ENCODE data around the gene RNF214. TPM values are rescaled to one million over a fixed set of nuclear protein-coding genes. Genes with fewer than 3 reads are reported as not detected.

RNF214 gene
- polyA plus RNA-seq, 1 donor from 2014 or later = 7.6 TPM

DNA sequence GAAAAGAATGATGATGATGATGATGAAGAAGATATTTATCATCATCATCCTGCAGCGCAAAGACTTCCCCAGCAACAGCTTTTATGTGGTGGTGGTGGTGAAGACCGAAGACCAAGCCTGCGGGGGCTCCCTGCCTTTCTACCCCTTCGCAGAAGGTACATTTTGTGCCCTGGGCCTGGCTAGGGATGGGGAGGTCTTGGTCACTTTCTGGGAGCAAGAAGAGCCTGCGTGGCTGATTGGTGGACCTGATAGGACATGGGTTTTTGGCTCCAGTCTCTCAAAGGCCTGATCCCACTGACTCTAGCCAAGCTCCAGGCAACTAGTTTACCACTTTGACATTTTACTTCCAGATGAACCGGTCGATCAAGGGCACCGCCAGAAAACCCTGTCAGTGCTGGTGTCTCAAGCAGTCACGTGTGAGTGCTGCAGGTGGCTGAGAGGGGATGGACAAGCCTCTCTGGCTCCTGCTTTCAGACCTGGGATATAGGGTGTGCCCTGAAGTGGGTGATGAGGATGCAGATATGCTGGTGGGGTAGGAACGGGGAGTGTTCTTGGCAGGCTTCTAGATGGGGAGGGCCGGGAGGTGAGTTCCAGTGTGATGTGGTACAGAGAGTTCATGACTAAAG is 48.6 kb upstream of the RNF214 start:
- no peak overlapping the region for H3K9ac ChIP-seq (ENCODE audit: low read length)
- H3K9me3 ChIP-seq (ENCODE audit: low read length) = no peaks in the 10 kb centered on the region
- no peaks in the 10 kb centered on the region for H3K9me2 ChIP-seq (ENCODE audit: insufficient read depth, low read length)
- H3F3A ChIP-seq (ENCODE audit: insufficient read depth, low read length, poor library complexity, severe bottlenecking) = no peaks in the 10 kb centered on the region
- no peak overlapping the region for H2AFZ ChIP-seq (ENCODE audit: low read depth, low read length)
- TF ChIP-seq MXI1 (conservative IDR thresholded peaks at IDR 0.05; ENCODE audit: poor library complexity, severe bottlenecking) (no peak), SMC3 (conservative IDR thresholded peaks at IDR 0.05; ENCODE audit: poor library complexity) (no peak), TAF1 (IDR thresholded peaks at IDR 0.05; ENCODE audit: low read depth) (no peak), EP300 (conservative IDR thresholded peaks at IDR 0.05; ENCODE audit: poor library complexity, severe bottlenecking) (no peak), POLR2AphosphoS5 (IDR thresholded peaks at IDR 0.05) (no peak), RAD21 (conservative IDR thresholded peaks at IDR 0.05) (no peak), EZH2 (IDR thresholded peaks at IDR 0.05; ENCODE audit: borderline replicate concordance, insufficient read depth, low read length, poor library complexity, severe bottlenecking) (no peak)
- TF ChIP-seq, protein P1, sequence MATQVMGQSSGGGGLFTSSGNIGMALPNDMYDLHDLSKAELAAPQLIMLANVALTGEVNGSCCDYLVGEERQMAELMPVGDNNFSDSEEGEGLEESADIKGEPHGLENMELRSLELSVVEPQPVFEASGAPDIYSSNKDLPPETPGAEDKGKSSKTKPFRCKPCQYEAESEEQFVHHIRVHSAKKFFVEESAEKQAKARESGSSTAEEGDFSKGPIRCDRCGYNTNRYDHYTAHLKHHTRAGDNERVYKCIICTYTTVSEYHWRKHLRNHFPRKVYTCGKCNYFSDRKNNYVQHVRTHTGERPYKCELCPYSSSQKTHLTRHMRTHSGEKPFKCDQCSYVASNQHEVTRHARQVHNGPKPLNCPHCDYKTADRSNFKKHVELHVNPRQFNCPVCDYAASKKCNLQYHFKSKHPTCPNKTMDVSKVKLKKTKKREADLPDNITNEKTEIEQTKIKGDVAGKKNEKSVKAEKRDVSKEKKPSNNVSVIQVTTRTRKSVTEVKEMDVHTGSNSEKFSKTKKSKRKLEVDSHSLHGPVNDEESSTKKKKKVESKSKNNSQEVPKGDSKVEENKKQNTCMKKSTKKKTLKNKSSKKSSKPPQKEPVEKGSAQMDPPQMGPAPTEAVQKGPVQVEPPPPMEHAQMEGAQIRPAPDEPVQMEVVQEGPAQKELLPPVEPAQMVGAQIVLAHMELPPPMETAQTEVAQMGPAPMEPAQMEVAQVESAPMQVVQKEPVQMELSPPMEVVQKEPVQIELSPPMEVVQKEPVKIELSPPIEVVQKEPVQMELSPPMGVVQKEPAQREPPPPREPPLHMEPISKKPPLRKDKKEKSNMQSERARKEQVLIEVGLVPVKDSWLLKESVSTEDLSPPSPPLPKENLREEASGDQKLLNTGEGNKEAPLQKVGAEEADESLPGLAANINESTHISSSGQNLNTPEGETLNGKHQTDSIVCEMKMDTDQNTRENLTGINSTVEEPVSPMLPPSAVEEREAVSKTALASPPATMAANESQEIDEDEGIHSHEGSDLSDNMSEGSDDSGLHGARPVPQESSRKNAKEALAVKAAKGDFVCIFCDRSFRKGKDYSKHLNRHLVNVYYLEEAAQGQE (IDR thresholded peaks at IDR 0.05; ENCODE audit: borderline replicate concordance) = no peak
- TF ChIP-seq, protein P2, sequence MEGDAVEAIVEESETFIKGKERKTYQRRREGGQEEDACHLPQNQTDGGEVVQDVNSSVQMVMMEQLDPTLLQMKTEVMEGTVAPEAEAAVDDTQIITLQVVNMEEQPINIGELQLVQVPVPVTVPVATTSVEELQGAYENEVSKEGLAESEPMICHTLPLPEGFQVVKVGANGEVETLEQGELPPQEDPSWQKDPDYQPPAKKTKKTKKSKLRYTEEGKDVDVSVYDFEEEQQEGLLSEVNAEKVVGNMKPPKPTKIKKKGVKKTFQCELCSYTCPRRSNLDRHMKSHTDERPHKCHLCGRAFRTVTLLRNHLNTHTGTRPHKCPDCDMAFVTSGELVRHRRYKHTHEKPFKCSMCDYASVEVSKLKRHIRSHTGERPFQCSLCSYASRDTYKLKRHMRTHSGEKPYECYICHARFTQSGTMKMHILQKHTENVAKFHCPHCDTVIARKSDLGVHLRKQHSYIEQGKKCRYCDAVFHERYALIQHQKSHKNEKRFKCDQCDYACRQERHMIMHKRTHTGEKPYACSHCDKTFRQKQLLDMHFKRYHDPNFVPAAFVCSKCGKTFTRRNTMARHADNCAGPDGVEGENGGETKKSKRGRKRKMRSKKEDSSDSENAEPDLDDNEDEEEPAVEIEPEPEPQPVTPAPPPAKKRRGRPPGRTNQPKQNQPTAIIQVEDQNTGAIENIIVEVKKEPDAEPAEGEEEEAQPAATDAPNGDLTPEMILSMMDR (IDR thresholded peaks at IDR 0.05; ENCODE audit: poor library complexity, severe bottlenecking) = no peak
- no peaks in the 10 kb centered on the region for H3K27me3 ChIP-seq (ENCODE audit: insufficient read depth, low read depth, low read length)
- no peak overlapping the region for H3K4me3 ChIP-seq (ENCODE audit: low read length)
- no peak overlapping the region for H3K4me2 ChIP-seq (ENCODE audit: low read length)
- no peaks in the 10 kb centered on the region for H3K79me2 ChIP-seq (replicated peaks; ENCODE audit: insufficient read depth, low read length)
- no peaks in the 10 kb centered on the region for H3K36me3 ChIP-seq (ENCODE audit: insufficient read depth, low read length)
- no peaks in the 10 kb centered on the region for H4K20me1 ChIP-seq (ENCODE audit: insufficient read depth)
- H3K27ac ChIP-seq (ENCODE audit: low read length) = no peak overlapping the region

DNA sequence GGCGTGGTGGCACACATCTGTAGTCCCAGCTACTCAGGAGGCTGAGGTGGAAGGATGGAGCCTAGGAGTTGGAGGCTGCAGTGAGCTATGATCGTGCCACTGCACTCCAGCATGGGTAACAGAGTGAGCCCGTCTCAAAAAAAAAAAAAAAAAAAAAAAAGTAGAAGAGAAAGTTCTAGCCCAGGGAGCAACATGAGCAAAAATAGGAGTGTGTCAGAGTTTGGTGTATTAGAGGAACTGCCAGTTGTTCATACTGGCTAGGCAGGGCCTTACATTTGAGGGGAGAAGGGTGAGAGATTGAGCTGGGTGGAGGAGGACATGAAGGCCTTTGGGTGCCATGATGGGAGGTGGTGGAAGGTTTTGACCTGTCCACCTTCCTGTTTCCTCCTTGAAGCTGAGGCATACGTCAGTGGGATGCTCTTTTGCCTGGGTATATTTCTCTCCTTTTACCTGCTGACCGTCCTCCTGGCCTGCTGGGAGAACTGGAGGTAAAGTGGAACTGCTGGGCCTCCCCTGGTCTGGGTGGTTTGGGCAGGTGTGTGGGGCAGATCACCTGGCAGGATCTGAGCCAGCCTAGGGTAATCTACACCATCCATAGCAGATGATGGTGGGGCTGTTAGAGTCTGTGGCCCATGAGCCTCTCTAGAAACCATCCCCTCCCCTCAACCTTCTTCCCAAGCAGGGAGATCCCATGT is 46.6 kb upstream of the RNF214 start:
- H3K79me2 ChIP-seq (replicated peaks; ENCODE audit: insufficient read depth, low read length) = no peaks in the 10 kb centered on the region
- TF ChIP-seq, protein P2 (IDR thresholded peaks at IDR 0.05; ENCODE audit: poor library complexity, severe bottlenecking) = no peak
- TF ChIP-seq EZH2 (IDR thresholded peaks at IDR 0.05; ENCODE audit: borderline replicate concordance, insufficient read depth, low read length, poor library complexity, severe bottlenecking) (no peak), MXI1 (conservative IDR thresholded peaks at IDR 0.05; ENCODE audit: poor library complexity, severe bottlenecking) (no peak), RAD21 (conservative IDR thresholded peaks at IDR 0.05) (no peak), EP300 (conservative IDR thresholded peaks at IDR 0.05; ENCODE audit: poor library complexity, severe bottlenecking) (no peak), POLR2AphosphoS5 (IDR thresholded peaks at IDR 0.05) (no peak), TAF1 (IDR thresholded peaks at IDR 0.05; ENCODE audit: low read depth) (no peak), SMC3 (conservative IDR thresholded peaks at IDR 0.05; ENCODE audit: poor library complexity) (no peak)
- TF ChIP-seq, protein P1 (IDR thresholded peaks at IDR 0.05; ENCODE audit: borderline replicate concordance) = no peak
- H3F3A ChIP-seq (ENCODE audit: insufficient read depth, low read length, poor library complexity, severe bottlenecking) = no peaks in the 10 kb centered on the region
- no peaks in the 10 kb centered on the region for H4K20me1 ChIP-seq (ENCODE audit: insufficient read depth)
- no peaks in the 10 kb centered on the region for H3K27me3 ChIP-seq (ENCODE audit: insufficient read depth, low read depth, low read length)
- H2AFZ ChIP-seq (ENCODE audit: low read depth, low read length) = no peak overlapping the region
- H3K9ac ChIP-seq (ENCODE audit: low read length) = no peak overlapping the region
- H3K4me2 ChIP-seq (ENCODE audit: low read length) = no peak overlapping the region
- no peak overlapping the region for H3K27ac ChIP-seq (ENCODE audit: low read length)
- no peak overlapping the region for H3K4me3 ChIP-seq (ENCODE audit: low read length)
- no peaks in the 10 kb centered on the region for H3K9me2 ChIP-seq (ENCODE audit: insufficient read depth, low read length)
- H3K9me3 ChIP-seq (ENCODE audit: low read length) = no peaks in the 10 kb centered on the region
- H3K36me3 ChIP-seq (ENCODE audit: insufficient read depth, low read length) = no peaks in the 10 kb centered on the region
